Endodermal cell (in vitro differentiated cells): Measurements from ENCODE around the gene PRKAG2. TPM values are rescaled to one million over a fixed set of nuclear protein-coding genes. Genes with fewer than 3 reads are reported as not detected.

ENCODE experiments used
- DNase-seq: peaks from one replicate; pipeline ENCODE4 v3.0.0-alpha.2; 2017
- H3K27ac ChIP-seq: 2 replicates; pipeline ENCODE4 v1.5.1; 2013; ENCODE audit warnings: mild to moderate bottlenecking, low read depth, low read length, moderate library complexity
- H3K27me3 ChIP-seq: 2 replicates; pipeline ENCODE4 v1.6.1; 2013; ENCODE audit warnings: mild to moderate bottlenecking, low read length, moderate library complexity; ENCODE audit not compliant: insufficient read depth, control insufficient read depth, poor library complexity, severe bottlenecking
- H3K36me3 ChIP-seq: 2 replicates; pipeline ENCODE4 v1.7.0; 2013; ENCODE audit warnings: mild to moderate bottlenecking, low read length, moderate library complexity; ENCODE audit not compliant: control insufficient read depth, insufficient read depth
- H3K4me1 ChIP-seq: one replicate; pipeline ENCODE4 v1.7.0; 2013; ENCODE audit warnings: low read length; ENCODE audit not compliant: control insufficient read depth, insufficient read depth
- H3K4me3 ChIP-seq: 2 replicates; pipeline ENCODE4 v1.5.1; 2013; ENCODE audit warnings: mild to moderate bottlenecking, low read length, moderate library complexity
- H3K9ac ChIP-seq: 2 replicates; pipeline ENCODE4 v1.6.1; 2013; ENCODE audit warnings: mild to moderate bottlenecking, low read length, moderate library complexity; ENCODE audit not compliant: poor library complexity, severe bottlenecking; ENCODE audit errors: extremely low read depth
- H3K9me3 ChIP-seq: 2 replicates; pipeline ENCODE4 v1.6.1; 2013; ENCODE audit warnings: mild to moderate bottlenecking, low read length, moderate library complexity; ENCODE audit not compliant: control insufficient read depth
- H3K27ac Mint-ChIP-seq: 2 replicates; pipeline ENCODE4 v1.8.0; 2020; ENCODE audit warnings: mixed read lengths
- H3K27me3 Mint-ChIP-seq: 2 replicates; pipeline ENCODE4 v1.8.0; 2021; ENCODE audit warnings: mild to moderate bottlenecking, mixed read lengths; ENCODE audit not compliant: insufficient read depth
- H3K36me3 Mint-ChIP-seq: 2 replicates; pipeline ENCODE4 v1.8.0; 2020; ENCODE audit warnings: low read depth, mixed read lengths
- H3K4me1 Mint-ChIP-seq: 2 replicates; pipeline ENCODE4 v1.8.0; 2020; ENCODE audit warnings: mixed read lengths
- H3K4me3 Mint-ChIP-seq: 2 replicates; pipeline ENCODE4 v1.8.0; 2020; ENCODE audit warnings: mild to moderate bottlenecking, moderate library complexity, mixed read lengths
- H3K9me3 Mint-ChIP-seq: 2 replicates; pipeline ENCODE4 v1.8.0; 2020; ENCODE audit warnings: mild to moderate bottlenecking, mixed read lengths
- CTCF ChIP-seq: fragments of 200-600 bp; sonication (generic); conservative IDR thresholded peaks from 2 replicates; pipeline ENCODE4 v1.5.0; 2021; ENCODE audit warnings: antibody characterized with exemption, mild to moderate bottlenecking
- WGBS, 2 experiments: methylation state at CpG; one replicate each; pipeline versions ENCODE4 v1.1.5 to v1.1.7; 2013; ENCODE audit warnings: missing lambda C conversion rate in 2 of 2, mixed read lengths in 1 of 2; ENCODE audit not compliant: insufficient coverage in 1 of 2, insufficient read length in 1 of 2; 5-methylcytosine and 5-hydroxymethylcytosine counted together
- total RNA-seq, 2 donors: library from RNA; stranded (reverse); fragmentation: NEBNext Ultra II Directional in 1 of 2; extraction: Animal tissue kit (Norgen Biotek cat#: 25700) in 1 of 2; gene quantifications; 2 replicates in 1 of 2; 3 replicates in 1 of 2; pipeline ENCODE4 v1.2.1, GENCODE V29; 2021

The PRKAG2 gene
- total RNA-seq, 2 donors from 2014 or later, result 17.2 to 20.7 TPM

GRCh38 chr7:151676759-151677158 is 200.2 kb downstream of the PRKAG2 start:
- Histone ChIP-seq H3K27ac (no peak overlapping the region), H3K4me1 (peaks cover 5% of the 10 kb centered on the region), H3K27me3 (no peaks in the 10 kb centered on the region), H3K9me3 (no peaks in the 10 kb centered on the region), H3K36me3 (no peaks in the 10 kb centered on the region), H3K4me3 (no peak overlapping the region), H3K9ac (no peak overlapping the region)
- Mint-ChIP-seq H3K4me1 (peaks cover 24% of the 10 kb centered on the region), H3K9me3 (no peaks in the 10 kb centered on the region), H3K4me3 (no peak overlapping the region), H3K27ac (no peak overlapping the region), H3K27me3 (no peaks in the 10 kb centered on the region), H3K36me3 (no peaks in the 10 kb centered on the region)
- no peak for TF ChIP-seq CTCF
- DNase-seq, result no peak
- WGBS, 2 experiments, result 85 to 94% methylated on average over 4 to 11 of the region's 11 CpGs

DNA sequence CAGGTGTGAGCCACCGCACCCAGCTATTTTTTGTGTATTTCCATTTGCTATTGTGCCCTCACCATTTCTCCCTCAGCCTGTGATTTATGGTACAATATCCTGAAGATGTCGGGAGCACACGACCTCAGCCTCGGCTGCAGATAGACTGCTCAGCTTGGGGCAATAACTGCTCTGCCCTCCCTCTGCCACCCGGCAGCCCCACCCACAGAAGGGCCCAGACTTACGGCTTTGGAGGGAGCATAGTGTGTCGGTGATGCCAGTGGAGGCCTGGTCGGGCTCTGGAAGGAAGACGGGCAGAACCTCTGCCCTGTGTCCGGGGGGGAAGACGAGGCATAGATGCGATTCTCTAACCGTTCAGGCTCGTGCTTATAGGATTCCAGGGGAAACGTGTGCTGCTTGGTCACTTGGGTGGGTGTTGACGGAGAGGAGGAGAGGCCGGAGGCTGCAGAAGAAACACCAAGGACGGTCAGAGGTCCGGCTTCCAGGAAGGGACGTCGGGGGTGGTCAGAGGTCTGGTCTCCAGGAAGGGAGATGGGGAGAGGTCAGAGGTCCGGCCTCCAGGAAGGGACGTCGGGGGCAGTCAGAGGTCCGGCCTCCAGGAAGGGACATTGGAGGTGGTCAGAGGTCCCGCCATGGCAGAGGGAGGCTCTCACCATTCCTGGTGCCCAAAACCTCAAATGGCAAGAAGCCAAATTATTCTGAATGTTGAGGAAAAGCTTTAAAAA is 201.6 kb downstream of the PRKAG2 start:
- no peak for DNase-seq
- H3K9ac ChIP-seq, result no peak overlapping the region
- Mint-ChIP-seq H3K36me3 (no peaks in the 10 kb centered on the region), H3K27me3 (no peaks in the 10 kb centered on the region), H3K27ac (no peak overlapping the region), H3K4me3 (no peak overlapping the region), H3K9me3 (no peaks in the 10 kb centered on the region), H3K4me1 (peaks cover 24% of the 10 kb centered on the region)
- peaks cover 5% of the 10 kb centered on the region for H3K4me1 ChIP-seq
- H3K4me3 ChIP-seq, result no peak overlapping the region
- no peaks in the 10 kb centered on the region for H3K36me3 ChIP-seq
- WGBS, 2 experiments, result 91 to 95% methylated on average over 19 to 26 of the region's 26 CpGs
- no peaks in the 10 kb centered on the region for H3K27me3 ChIP-seq
- H3K27ac ChIP-seq, result no peak overlapping the region
- no peak for TF ChIP-seq CTCF
- H3K9me3 ChIP-seq, result no peaks in the 10 kb centered on the region

- no peak overlapping the region for H3K9ac ChIP-seq
- peaks cover 5% of the 10 kb centered on the region for H3K4me1 ChIP-seq
- no peak overlapping the region for H3K4me3 ChIP-seq
- H3K36me3 ChIP-seq, result no peaks in the 10 kb centered on the region
- H3K36me3 Mint-ChIP-seq, result no peaks in the 10 kb centered on the region
- no peaks in the 10 kb centered on the region for H3K9me3 Mint-ChIP-seq
- no peaks in the 10 kb centered on the region for H3K27me3 Mint-ChIP-seq
- H3K27me3 ChIP-seq, result no peaks in the 10 kb centered on the region
- TF ChIP-seq CTCF, result no peak
- H3K27ac Mint-ChIP-seq, result no peak overlapping the region
- no peak overlapping the region for H3K27ac ChIP-seq
- H3K4me1 Mint-ChIP-seq, result peaks cover 22% of the 10 kb centered on the region
- WGBS, 2 experiments, result 95 to 98% methylated on average over 4 to 10 of the region's 10 CpGs
- H3K9me3 ChIP-seq, result no peaks in the 10 kb centered on the region
- no peak for DNase-seq
- no peak overlapping the region for H3K4me3 Mint-ChIP-seq
These were observed 202.6 kb downstream of the PRKAG2 start for GRCh38 chr7:151674161-151674920.
